DLD1 (cell line): Measurements from ENCODE around the gene GABARAPL2.
"Not testable (repeated sequence)": the region's sequence is repeated elsewhere in the genome, so short reads cannot be mapped to it uniquely, and the experiment has no call there.

Experiments used
- in situ Hi-C: cut with HindIII; loops from 2 replicates; pipeline ENCODE4 v1.10.0; 2017; ENCODE audit warnings: low sequenced_read_pairs

The GABARAPL2 gene

GRCh38 chr16:75590920-75591843 is 25.0 kb downstream of the GABARAPL2 start:
- in situ Hi-C loops: no loop called here

GRCh38 chr16:75591927-75592326 is 25.7 kb downstream of the GABARAPL2 start:
- in situ Hi-C loops: not testable (repeated sequence)

GRCh38 chr16:75593308-75593707 is 27.1 kb downstream of the GABARAPL2 start:
- in situ Hi-C loops: no loop called here

GRCh38 chr16:75593825-75594820 is 27.9 kb downstream of the GABARAPL2 start:
- in situ Hi-C loops: no loop called here

- in situ Hi-C loops: no loop called here
These were observed 33.5 kb downstream of the GABARAPL2 start for GRCh38 chr16:75599452-75600277.

- in situ Hi-C loops: no loop called here
These were observed 37.1 kb downstream of the GABARAPL2 start for GRCh38 chr16:75603241-75603640.

GRCh38 chr16:75606507-75606906 is 40.3 kb downstream of the GABARAPL2 start:
- in situ Hi-C loops: no loop called here

GRCh38 chr16:75614066-75614897 is 48.1 kb downstream of the GABARAPL2 start:
- in situ Hi-C loops: no loop called here

GRCh38 chr16:75615619-75616018 is 49.4 kb downstream of the GABARAPL2 start:
- in situ Hi-C loops: no loop called here

GRCh38 chr16:75616521-75617010 is 50.4 kb downstream of the GABARAPL2 start:
- in situ Hi-C loops: no loop called here

GRCh38 chr16:75617121-75617520 is 50.9 kb downstream of the GABARAPL2 start:
- in situ Hi-C loops: no loop called here

GRCh38 chr16:75618780-75619179 is 52.6 kb downstream of the GABARAPL2 start:
- in situ Hi-C loops: no loop called here

GRCh38 chr16:75620326-75621169 is 54.4 kb downstream of the GABARAPL2 start:
- in situ Hi-C loops: no loop called here

- in situ Hi-C loops: no loop called here
These were observed 54.9 kb downstream of the GABARAPL2 start for GRCh38 chr16:75621170-75621477.

- in situ Hi-C loops: no loop called here
These were observed 56.8 kb downstream of the GABARAPL2 start, which contains the start of gene ADAT1 for GRCh38 chr16:75622761-75623605. Gene ADAT1 (minus strand): TSS chr16:75623281. CDS start chr16:75620799, 2,482 bp downstream.

- in situ Hi-C loops: no loop called here
These were observed 58.7 kb downstream of the GABARAPL2 start for GRCh38 chr16:75624921-75625334.

GRCh38 chr16:75626806-75627205 is 60.6 kb downstream of the GABARAPL2 start:
- in situ Hi-C loops: no loop called here
